ENCODE measurements around the gene NSFL1C. TPM values are rescaled to one million over a fixed set of nuclear protein-coding genes. Genes with fewer than 3 reads are reported as not detected.

NSFL1C gene
- polyA plus RNA-seq, 4 donors: 75.7 to 107 (median 99.5) TPM

DNA sequence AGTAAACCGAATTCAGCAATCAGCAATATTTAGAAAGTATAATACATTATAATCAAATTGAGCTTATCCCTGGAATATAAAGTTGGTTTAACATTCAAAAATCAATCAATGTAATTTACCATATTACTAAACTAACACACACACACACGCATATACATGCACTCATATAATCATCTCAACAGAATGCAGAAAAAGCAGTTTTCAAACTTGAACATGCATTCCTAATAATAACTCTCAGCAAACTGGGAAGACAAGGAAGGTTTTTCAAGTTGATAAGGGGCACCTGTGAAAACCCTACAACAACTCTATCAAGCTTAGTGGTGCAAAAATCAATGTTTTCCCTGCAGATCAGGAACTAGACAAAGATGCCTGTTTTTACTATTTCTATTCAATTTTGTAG is 19.9 kb upstream of the NSFL1C start:
- DNase-seq (ENCODE audit: low read depth in 4 of 4, low spot score in 3 of 4): no peak

DNA sequence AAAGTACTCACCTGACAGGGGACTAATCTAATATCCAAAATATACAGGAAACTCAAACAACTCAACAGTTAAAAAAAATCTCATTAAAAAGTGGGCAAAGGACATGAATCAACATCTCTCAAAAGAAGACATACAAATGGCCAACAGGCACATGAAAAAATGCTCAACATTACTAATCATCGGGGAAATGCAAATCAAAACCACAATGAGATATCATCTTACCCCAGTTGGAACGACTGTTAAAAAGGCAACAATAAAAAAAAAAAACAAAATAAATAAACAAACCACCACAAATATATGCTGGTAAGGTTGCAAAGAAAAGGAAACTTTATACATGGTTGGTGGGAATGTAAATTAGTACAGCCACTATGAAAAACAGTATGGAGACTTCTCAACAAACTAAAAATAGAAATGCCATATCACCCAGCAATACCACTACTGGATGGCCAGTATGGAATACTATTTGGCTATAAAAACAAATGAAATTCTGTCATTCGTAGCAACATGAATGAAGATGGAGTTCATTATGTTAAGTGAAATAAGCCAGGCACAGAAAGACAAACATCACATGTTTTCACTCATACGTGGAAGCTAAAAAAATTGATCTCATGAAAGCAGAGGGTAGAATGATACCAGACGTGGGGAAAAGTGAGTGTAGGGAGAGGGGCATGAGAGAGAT is 17.9 kb upstream of the NSFL1C start:
- DNase-seq (ENCODE audit: low read depth in 4 of 4, low spot score in 3 of 4): no peak

DNA sequence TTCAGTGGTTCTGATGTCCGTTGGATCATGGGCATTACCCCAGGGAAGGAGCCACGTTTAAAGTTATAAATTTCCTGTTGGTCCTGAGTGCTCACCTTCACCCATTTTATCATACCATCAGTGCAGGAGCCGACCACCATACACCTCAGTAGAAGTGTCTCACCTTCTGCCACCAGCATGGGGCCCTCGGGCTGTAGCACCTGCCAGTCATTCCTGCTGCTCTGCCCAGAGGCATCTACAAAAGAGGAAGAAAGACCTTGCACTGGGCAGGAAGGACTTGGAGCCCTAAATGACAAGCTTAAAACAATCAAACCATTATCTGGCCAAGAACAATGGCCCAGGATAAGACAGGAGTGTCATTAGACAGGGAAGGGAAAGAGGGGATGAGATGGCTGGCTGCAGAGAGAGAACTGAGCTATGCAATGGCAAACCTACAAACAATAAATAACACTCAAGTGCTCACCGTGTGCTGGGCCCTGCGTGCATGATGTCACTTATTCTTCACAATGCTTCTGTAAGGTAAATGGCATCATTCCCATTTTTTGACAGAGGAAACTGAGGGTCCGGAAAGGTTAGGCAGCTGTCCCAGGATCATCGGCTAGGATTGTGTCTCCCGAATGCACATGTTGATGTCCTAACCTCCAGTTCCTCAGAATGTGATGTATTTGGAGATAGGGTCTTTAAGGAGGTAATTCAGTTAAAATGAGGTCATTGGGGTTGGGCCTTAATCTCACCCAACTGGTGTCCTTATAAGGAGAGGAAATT is 13.4 kb upstream of the NSFL1C start:
- DNase-seq (ENCODE audit: low read depth in 4 of 4, low spot score in 3 of 4): no peak

DNA sequence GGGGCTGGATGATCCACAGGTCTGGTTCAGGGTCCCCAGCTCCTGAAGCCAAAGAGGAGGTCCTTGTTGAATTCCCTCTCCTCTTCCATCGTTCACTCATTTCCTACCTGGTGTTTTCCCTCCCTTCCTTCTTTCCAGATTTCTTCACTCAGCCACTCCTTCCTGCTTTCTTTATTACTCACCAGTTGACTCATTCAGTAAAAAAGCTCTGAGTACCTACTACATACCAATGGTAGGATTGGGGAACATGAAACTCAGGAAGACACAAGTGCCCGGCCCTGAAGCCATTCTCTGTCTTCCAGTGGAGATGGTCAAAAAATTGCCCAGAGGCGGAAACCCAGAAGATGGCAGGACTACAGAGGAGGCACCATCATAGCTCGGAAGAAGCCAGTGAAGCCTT is 11.9 kb upstream of the NSFL1C start:
- no peak for DNase-seq (ENCODE audit: low read depth in 4 of 4, low spot score in 3 of 4)

DNA sequence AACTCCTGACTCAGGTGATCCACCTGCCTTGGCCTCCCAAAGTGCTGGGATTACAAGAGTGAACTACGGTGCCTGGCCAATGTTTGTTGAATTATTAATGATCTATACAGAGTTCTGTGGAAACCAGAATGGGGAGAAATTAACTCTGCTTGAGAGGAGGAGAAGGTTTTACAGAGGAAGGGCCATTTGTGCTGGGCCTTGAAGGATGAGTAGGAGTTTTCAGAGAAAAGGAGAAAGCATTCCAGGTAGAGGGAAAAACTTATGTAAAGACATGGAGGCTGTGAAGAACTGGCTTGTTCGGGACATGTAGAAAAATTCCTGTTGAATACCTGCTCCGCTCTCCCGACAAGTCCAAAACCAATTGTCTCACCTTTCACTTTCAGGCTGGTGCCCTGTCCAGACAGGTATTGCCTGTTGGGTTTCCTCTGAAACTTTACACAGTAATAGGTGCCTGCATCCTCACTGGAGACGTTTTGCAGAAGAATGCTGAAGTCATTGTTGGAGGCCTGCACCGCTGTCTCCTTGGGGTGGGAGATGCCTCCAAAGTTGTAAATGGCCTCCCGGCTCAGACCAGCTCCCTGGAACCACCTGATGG is 11.3 kb upstream of the NSFL1C start:
- DNase-seq (ENCODE audit: low read depth in 4 of 4, low spot score in 3 of 4): no peak

DNA sequence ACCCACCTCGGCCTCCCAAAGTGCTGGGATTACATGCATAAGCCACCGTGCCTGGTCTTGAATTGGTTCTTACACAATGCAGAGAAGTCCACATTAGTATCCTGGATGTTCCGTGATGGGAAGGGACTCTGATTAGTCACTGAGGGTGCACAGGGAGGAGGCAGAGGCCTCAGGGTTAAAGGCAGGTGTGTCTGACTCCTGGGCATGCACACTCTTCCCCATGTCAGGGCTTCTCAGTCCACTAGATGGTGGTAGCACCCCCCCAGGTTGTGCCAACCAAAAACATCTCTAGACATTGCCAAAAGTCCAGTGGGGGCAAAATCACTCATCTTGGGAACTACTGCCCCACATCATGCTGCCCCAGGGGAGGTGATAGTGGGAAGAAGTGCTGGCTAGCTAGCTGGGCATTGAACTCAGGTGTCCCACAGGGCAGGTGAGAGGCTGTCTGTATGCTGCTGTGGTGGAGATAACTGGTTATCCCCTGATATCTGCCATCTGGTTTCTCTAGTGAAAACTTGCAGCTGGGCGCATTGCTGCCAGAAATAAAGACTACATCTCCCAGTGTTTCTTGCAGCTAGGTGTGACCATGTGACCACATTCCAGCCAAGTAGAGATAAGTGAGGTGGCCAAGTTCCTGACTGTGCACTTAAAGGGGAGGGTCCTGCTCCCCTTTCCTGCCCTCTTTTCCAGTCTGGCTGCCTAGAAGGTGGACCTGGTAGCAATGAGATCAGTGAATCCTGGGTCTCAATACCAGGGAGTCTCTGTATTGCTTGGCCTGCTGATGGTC is 8.4 kb upstream of the NSFL1C start:
- DNase-seq (ENCODE audit: low read depth in 4 of 4, low spot score in 3 of 4): no peak

DNA sequence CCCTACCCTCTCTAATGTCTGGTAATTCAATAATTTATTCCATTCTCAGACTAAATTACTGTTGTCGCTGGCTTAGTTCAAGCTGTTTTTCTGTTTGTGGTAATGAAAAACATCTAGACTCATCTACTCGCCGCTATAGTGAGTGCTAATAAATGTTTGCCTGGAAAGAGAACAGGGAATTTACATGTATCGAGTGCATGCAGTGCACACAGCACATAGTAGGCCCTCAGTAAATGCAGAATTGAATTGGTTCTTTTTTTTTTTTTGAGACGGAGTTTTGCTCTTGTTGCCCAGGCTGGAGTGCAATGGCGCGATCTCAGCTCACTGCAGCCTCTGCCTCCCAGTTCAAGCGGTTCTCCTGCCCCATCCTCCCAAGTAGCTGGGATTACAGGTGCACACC is 7.7 kb upstream of the NSFL1C start:
- DNase-seq (ENCODE audit: low read depth in 4 of 4, low spot score in 3 of 4): no peak

DNA sequence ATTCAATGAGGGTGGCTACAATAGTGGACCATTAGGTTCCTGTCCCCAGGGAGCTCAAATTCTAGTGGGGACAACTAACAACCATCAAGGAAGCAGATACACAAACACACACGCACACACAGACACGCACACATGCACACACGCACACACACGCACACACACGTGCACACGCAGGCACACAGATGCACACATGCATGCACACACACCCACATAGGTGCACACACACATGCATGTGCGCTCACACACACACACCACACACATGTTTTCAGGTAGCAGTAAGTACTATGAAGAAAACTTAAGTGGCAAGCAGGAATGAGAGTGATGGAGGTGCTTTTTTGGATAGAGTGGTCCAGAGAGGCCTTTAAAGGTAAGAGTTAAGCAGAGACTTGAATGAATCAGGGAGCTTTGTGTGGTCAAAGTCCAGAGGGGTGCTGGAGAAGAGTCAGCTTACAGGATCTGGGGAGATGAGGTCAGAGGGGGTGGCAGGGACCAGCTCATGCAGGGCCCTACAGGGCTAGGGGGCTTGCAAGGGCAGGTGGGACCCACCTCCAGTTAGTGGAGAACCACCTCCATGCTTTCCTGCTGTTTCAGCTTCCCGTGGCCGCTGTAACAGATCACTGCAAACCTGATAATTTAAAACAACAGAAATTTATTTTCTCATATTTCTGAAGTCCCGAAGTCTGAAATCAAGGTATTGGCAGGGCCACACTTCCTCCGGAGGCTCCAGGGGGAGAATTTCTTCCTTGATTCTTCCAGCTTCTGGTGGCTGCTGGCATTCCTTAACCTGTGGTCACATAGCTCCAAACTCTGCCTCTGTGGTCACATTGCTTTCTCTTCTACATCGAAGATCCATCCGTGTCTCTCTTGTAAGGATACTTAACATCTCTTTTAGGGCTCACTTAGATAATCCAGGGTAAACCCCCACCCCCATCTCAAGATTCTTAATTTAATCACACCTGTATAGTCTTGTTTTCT is 6.9 kb upstream of the NSFL1C start:
- no peak for DNase-seq (ENCODE audit: low read depth in 4 of 4, low spot score in 3 of 4)

DNA sequence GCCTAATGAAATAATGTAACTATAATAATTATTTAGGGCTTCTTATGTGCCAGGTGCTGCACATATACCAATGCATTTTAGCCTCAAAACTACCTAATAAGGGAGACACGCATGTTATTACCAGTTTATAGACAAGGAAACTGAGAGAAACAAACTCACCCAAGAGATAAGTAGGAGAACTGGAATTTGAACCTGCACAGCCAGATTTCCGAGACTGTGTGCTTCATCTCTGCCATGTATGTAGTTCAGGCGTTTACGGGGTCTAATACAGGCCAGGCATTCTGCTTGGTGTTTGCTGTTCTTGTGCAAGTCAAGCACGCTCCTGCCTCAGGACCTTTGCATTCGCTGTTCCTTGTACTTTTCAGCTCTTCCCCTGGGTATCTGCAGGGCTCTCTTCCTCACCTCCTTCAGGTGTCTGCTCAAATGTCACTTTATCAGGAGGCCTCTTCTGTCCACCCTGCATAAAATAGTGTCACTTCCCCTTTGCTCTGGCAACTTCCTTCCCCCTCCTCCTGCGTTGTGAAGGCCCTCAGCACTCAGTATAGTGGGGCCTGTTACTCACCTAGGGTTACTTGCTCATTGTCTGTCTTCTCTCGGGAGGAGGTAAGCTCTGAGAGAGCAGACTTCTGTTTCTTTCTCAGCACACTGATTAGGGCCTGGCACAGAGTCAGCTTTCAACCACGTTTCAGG is 6.1 kb upstream of the NSFL1C start:
- DNase-seq (ENCODE audit: low read depth in 4 of 4, low spot score in 3 of 4): no peak

DNA sequence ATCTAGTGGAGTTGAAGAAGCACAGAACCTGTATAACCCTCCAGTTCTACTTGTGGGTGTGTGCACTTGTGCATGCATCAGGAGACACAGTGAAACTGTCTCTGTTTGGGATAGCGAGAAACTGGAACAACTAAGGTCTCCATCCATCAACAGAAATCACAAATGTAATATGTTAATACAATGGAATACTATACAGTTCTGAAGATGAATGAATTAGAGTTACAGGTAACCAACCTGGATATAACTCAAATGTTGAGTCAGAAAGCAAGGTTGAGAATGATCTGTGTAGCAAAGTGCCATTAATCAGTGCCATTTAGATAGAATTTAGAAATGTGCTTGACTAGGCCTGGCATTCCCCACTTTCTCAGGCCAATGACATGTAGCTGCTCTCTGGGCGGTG is 4.6 kb upstream of the NSFL1C start:
- DNase-seq (ENCODE audit: low read depth in 4 of 4, low spot score in 3 of 4): no peak

DNA sequence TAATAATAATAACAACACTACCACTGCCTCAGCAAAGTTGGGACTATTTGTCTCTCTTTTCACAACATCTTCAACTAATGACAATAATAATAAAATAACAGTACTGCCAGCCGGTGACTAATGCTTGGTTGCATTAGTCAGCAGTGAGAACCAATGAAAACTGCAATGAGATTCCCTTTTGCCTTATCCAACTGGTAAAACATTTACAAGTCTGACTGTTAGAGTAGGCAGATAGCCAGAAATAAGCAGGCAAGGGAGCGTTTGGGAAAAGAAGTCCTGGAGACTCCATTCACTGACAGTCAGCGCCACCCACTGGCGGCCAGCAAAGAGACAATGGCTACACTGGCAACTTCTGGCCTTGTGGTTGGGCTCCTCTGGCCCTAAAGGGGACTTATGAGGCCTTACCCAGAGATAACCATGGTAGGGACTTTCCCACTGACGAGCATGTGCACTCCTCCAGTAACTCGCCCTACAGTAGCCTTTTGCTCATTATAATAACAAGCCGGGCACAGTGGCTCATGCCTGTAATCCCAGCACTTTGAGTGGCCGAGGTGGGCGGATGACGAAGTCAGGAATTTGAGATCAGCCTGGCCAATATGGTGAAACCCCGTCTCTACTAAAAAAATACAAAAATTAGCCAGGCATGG is 3.4 kb upstream of the NSFL1C start:
- peak; percentile 46 to 69 (median 63) for DNase-seq (ENCODE audit: low read depth in 4 of 4, low spot score in 3 of 4)

DNA sequence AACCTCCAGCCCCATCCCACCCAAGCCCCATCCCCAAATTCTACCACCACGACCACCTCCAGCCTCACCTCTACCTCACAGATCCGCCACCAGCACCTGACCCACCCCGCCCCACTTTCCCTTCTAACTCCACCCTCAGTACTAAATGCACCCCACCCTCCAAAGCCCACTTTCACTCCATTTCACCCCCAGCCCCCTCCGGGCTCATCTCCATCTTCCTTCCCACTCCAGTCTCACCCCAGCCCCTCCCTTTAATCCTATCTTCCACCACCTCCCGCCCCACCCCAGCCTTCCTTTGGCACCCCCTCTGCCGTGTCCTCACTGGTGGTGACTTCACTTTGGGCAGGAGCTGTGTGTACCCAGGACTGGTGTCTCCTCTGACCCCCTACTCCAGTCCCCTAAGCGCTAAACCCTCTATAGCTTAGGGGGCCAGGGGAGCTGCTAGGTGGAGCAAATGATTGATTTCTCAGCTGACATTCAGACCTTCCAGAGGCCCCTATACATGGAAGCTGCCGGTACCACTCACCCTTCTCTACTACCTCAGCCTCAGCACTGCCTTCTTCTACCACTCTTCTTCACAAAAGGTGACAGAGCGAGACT is 2.8 kb upstream of the NSFL1C start:
- DNase-seq (ENCODE audit: low read depth in 4 of 4, low spot score in 3 of 4): no peak

DNA sequence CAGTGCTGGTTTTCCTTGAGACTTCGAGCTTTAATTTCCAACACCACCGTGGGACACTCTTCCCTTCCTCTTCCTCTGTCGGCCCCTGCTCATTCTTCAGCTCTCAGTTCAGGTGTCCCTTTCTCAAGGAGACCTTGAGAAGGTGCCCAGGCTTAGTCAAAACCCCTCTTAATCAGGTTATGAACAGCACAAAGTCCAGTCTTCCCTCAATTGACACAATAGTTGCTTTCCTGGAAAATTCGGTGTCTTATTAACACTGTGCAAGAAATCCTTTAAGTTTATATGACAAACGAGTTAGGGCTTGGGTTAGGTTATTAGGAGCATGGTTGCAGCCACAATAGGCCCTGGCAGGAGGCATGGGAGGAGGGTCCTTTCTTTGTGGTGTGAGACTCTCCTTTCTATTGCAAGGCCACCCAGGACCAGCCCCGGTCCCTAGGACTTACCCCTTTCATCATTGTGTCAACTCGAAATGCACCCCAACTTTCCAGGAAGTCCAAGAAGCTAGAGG is 1.5 kb upstream of the NSFL1C start:
- no peak for DNase-seq (ENCODE audit: low read depth in 4 of 4, low spot score in 3 of 4)

DNA sequence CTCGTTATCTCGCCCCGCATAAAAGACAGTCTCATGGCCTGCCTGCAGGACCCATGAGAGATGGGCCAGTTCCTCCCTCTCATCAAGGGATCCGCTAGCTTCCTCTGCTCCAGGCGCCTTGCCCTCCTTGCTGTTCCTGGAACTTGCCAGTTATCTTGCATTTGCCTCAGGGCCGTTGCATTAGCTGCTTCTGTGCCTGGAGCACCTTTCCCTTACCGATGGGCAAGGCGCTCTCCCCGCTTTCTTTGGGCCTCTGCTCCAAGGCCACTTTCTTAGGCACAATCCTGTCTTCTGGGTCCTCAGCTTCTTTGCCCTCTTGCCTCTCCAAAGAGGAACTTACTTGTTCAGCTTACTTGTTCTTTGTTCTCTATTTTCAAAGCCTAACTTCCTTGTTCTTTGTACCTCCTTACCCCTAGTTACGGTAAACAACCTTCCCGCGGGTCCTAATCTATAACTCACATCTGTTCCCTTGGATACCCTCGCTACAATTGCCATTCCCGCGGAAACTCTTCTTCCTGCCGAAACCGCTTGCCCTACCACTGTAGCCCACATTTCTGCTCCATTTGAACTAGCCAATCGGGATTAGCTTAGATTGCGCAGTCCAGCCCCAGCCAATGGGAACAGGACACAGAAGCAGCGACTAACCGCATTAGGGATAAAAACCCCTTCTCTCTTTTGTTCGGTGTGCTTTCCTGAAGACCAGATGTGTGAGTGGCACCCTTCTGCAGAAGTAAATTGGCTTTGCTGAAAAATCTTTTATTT is 887 bp upstream of the NSFL1C start:
- DNase-seq (ENCODE audit: low read depth in 4 of 4, low spot score in 3 of 4): no peak

DNA sequence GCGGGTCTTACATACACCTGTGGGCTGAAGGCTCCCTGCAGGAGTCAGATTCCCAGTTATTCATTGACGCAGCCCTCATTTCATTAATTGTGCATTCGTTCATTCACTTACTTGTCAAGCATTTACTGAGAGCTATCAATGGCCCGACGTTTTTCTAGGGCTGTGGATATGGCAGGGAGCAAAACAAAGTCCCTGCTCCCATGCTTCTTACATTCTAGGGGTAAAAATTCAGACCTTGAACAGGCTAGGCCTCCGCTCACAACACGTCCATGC is 369 bp upstream of the NSFL1C start:
- no peak for DNase-seq (ENCODE audit: low read depth in 4 of 4, low spot score in 3 of 4)

DNA sequence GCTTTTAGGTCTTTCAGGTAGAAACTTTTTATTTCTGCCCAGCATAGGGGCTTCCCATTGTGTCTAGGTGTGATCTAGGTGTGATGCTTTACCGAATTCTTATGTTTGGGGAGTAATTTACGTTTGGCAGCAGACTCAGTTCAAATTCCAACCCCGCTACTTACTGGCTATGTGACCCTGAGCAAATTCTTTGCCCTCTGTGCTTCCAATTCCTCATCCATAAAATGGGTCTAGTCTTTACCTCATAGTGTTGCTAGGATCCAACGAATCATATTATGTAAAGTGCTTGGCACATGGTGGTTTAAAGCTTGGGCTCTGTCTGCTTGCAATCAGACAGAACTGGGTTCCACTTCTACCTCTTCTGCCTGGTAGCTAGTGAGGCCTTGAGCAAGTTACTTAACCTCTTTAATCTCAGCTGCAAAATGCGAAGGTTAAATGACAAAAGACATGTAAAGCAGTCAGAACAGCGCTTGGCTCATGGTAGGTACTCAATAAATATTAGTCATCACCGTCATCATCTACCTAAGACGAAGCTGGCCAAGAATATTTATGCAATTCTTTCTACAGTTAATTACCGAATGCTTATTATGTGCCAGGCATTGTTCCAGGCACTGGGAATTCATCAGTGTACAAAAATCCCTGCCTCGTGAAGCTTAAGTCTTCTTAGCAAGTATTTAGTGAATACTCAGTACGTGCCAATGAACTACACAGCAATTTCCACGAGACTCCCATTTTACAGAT is 1.0 kb downstream of the NSFL1C start:
- no peak for DNase-seq (ENCODE audit: low read depth in 4 of 4, low spot score in 3 of 4)

DNA sequence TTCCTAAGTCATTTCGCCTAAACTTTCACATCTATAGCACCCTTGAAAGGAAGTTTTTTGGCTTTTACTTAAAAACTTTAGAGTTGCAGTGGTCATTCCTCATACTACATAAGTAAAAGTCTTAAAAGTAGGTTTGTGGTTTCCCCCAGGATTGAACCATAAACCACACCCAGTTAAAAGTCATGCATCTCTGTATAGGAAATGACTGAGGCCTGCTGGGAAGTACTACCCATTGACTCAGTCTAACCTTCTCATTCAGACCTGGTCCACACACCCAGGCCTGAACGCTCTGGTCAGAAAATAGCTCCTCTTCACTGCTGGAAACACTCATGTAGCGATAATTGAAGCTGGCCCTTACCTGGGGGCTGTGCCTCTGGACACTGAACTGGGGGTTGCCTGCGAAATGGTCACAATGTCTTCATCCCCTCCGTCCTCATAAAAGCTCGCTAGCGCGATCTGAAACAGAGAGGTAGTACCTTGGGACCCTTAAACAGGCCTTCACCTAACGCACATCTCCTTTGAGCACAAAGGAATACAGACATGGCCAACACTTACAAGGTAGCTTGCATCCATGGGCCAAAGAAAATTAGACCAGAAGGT is 2.6 kb downstream of the NSFL1C start:
- no peak for DNase-seq (ENCODE audit: low read depth in 4 of 4, low spot score in 3 of 4)
